Esophagus muscularis mucosa (tissue), 3 donors: ENCODE data around the gene ZBTB7C.

Experiments used
- CTCF ChIP-seq, 3 experiments: fragments of 200-600 bp in 2 of 3; fragments of 450-650 bp in 1 of 3; sonication (generic) in 2 of 3; IDR thresholded peaks; one replicate each; pipeline ENCODE4 v1.5.1; 2017 to 2019; ENCODE audit warnings: antibody characterized with exemption in 3 of 3, mild to moderate bottlenecking in 2 of 3, moderate library complexity in 1 of 3
- POLR2A ChIP-seq: fragments of 450-650 bp; IDR thresholded peaks from one replicate; pipeline ENCODE4 v1.6.1; 2017; ENCODE audit warnings: antibody characterized with exemption, moderate library complexity, mild to moderate bottlenecking, low read depth
- POLR2AphosphoS5 ChIP-seq, 2 donors: sonication (generic); formaldehyde crosslinking; IDR thresholded peaks; one replicate each; pipeline ENCODE4 v1.6.1; 2017; ENCODE audit warnings: antibody characterized with exemption in 2 of 2

- TF ChIP-seq CTCF (IDR thresholded peaks at IDR 0.05) (no peak), POLR2AphosphoS5 (IDR thresholded peaks at IDR 0.05) (no peak), POLR2A (no peak)
Measured at GRCh38 chr18:48033790-48034650, 375.2 kb downstream of the ZBTB7C start.
